ENCODE measurements around the gene AMDHD1.

The AMDHD1 gene

GRCh38 chr12:95943330-95943842, at the start of gene AMDHD1:
Gene AMDHD1, plus strand, starts transcription at chr12:95943331. Its CDS starts 68 bp downstream, at chr12:95943399.
- DNase-seq = peak; percentile 37

DNA sequence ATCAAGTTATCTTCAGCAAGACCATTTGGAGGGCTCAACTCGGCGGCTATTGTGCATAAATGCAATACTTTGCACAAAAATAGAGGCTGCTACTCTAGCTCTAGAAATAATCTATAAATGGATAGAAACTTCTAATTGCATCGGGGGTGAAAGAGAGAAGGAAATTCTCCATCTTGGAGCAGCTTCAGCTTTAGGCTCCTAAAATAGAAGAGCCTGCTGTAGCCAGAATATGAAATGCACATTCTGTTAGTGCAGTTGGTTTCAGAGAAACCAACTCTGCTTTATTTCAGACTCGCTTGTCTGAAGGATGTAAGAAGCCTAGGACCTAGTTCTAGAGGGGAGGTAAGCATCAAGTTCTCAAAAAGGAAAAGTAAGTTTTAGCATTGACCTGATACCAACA, 46.3 kb upstream of the AMDHD1 start:
- DNase-seq = no peak

- no peak for DNase-seq
Measured at GRCh38 chr12:95898081-95898480, 45.0 kb upstream of the AMDHD1 start.

- no peak for DNase-seq
Measured at GRCh38 chr12:95908573-95908972, 34.6 kb upstream of the AMDHD1 start.

- DNase-seq = no peak
Measured at GRCh38 chr12:95909871-95910270, 33.3 kb upstream of the AMDHD1 start.

GRCh38 chr12:95918194-95918993, 24.7 kb upstream of the AMDHD1 start:
- peak; percentile 47 for DNase-seq

- DNase-seq = no peak
Measured at GRCh38 chr12:95919110-95919509, 24.0 kb upstream of the AMDHD1 start.

DNA sequence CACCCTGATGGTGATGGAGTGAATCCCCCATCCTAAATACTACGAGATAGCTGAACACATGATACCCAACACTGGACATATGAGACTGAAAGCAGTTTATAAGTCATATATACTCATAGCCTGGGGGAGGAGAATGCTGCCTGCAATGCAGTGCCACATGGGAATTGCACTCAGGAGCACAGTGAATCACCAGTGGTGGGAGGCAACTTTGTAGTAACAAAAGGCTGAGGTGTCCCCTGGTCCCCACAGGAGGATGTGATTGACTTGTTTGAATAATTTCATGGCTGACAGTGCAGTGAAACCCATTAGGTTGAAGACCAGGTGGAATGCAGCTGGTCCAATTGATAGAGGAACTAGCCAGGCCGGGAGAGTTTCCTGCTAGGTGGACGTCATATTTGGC, 20.9 kb upstream of the AMDHD1 start:
- no peak for DNase-seq

- no peak for DNase-seq
Measured at GRCh38 chr12:95940514-95940913, 2.6 kb upstream of the AMDHD1 start.

DNA sequence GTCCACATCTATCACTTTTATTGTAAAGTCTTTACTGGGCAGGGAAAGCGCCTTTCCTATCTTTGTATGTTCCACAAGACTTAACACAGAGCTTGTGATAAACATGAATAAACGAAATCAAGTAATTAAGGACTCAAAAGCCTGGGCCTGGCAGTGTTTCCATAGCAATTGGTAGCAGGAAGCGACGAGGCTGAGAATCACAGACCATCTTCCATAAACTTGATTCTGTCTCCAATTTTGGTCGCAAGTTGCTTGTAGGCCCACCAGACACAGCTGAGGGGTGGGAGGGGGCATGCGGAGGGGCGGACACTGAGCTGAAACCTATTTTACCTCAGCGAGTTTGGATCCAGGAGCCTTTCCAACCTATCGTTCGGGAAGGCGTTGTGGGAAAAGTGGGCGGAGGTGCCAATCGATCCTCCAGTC, 1.0 kb upstream of the AMDHD1 start:
- DNase-seq = no peak

- peak; percentile 81 for DNase-seq
Measured at GRCh38 chr12:95942524-95943329, 404 bp upstream of the AMDHD1 start, which contains the start of gene CCDC38. Gene CCDC38, minus strand, starts transcription at chr12:95942614. Its CDS starts 6,105 bp downstream, at chr12:95936509.

- no peak for DNase-seq
Measured at GRCh38 chr12:95944108-95944704, 1.1 kb downstream of the AMDHD1 start.

- no peak for DNase-seq
Measured at GRCh38 chr12:95949477-95950206, 6.5 kb downstream of the AMDHD1 start.

GRCh38 chr12:95951515-95951914, 8.4 kb downstream of the AMDHD1 start:
- no peak for DNase-seq

GRCh38 chr12:95953000-95953399, 9.9 kb downstream of the AMDHD1 start:
- DNase-seq = no peak

GRCh38 chr12:95955549-95956159, 12.5 kb downstream of the AMDHD1 start:
- no peak for DNase-seq

DNA sequence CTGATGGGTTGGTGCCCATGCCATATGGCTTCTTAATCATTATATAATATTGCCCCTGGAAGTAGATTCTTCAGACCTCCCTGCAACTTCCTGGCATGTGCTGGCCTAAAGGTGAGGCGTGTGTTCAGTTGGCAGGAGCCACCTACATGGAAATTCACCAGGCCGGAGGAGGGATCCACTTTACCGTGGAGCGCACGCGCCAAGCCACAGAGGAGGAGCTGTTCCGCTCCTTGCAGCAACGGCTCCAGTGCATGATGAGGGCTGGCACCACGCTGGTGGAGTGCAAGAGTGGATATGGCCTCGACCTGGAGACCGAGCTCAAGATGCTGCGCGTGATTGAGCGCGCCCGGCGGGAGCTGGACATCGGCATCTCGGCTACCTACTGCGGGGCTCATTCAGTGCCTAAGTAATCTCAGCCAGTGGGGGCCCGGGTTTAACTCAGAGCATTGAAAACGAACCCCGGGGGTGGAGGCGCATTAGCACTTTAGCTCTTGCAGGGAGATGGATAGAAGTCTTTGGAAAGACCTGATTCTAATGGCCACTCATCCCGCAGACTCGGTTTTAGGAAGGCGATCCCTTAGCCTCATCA, 13.5 kb downstream of the AMDHD1 start:
- no peak for DNase-seq

DNA sequence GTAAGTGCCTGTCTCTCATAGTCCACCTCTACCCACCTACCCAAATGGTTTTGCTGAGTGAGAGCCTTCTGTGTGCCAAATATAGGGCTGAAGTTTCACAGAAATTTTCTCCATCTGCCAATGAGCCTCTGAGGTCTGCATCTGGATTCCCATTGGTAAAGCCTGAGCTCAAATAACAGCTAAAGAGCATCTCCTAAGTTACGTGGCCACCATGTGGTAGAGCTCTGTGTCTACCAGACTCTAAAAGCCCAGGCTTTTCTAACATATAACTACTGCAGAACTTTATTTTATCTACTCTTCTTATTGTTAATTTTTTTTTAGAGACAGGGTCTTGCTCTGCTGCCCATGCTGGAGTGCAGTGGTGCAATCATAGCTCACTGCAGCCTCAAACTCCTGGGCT, 16.0 kb downstream of the AMDHD1 start:
- no peak for DNase-seq

DNA sequence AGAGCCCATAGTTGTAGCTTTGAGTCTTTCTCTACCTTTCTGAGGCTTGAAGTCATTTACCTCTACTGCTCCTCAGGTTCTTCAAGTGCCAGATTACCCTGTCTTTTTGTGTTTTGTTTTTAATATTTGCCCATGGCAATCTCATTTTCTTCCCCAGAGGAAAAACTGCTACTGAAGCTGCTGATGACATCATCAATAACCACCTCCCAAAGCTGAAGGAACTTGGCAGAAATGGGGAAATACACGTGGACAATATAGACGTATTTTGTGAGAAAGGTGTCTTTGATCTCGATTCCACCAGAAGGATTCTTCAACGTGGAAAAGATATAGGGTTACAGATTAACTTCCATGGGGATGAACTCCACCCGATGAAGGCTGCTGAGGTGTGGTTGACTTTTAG, 17.1 kb downstream of the AMDHD1 start:
- DNase-seq = no peak

DNA sequence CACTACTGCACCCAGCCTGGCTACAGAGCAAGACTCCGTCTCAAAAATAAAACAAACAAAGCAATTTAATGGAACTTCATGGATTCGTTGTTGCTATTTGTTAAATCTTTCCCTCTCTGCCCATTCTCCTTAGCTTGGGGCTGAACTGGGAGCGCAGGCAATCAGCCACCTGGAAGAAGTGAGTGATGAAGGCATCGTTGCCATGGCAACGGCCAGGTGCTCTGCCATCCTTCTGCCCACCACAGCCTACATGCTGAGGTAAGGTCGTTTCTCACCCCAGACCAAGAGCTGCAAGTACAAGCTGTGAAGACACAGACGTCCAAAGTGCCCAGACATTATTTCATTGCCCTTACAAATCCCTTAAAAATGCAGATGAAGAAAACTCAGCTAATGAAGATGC, 19.1 kb downstream of the AMDHD1 start:
- no peak for DNase-seq

DNA sequence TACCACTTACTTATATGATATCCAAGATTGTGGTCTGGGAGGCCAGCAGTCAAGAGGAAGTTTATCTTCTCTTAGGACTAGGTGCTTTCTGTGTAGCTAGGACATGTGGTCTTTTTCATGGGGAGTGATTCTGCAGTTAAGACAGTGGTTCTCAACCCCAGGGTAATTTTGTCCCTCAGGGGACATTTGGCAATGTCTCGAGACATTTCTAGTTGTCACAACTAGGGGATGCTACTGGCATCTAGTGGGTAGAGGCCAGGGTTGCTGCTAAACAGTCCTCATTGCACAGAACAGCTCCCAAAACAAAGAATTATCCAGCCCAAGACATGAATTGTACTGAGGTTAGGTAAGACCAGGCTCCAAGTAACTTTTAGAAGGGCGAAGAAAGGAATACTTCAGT, 20.0 kb downstream of the AMDHD1 start:
- DNase-seq = no peak

Data from CD4-positive, alpha-beta T cell treated with Interferon gamma for 1 hour (primary cell).